ENCODE data around the gene GNAL. TPM values are rescaled to one million over a fixed set of nuclear protein-coding genes. Genes with fewer than 3 reads are reported as not detected.

The GNAL gene
- total and polyA plus RNA-seq, 2 of the 4 experiments (the other 2 are of a cell fraction), result 0.15 to 0.36 TPM

- H4K91ac ChIP-seq (ENCODE audit: insufficient read depth, low read depth, low read length), result peak overlapping the region; percentile 90
- WGBS, 2 experiments (ENCODE audit: extremely low coverage in 2 of 2, insufficient read length in 1 of 2), result 0% methylated on average over 8 of the region's 17 CpGs; no CpG with 5 or more reads in 1 of the 2 experiments
- H4K20me1 ChIP-seq (ENCODE audit: insufficient read depth, low read length), result no peaks in the 10 kb centered on the region
- H3K56ac ChIP-seq (ENCODE audit: extremely low read depth, insufficient read depth, low read length), result peak overlapping the region; percentile 75
- H2BK5ac ChIP-seq (ENCODE audit: low read depth, low read length, poor library complexity, severe bottlenecking), result peak overlapping the region; percentile 91
- H2BK120ac ChIP-seq (ENCODE audit: low read depth, low read length), result peak overlapping the region; percentile 88
- POLR2A ChIA-PET (ENCODE audit: unreplicated experiment), result interaction anchor here (0.6 kb wide), 1 partner anchor 145 kb away, joined by 6 read pairs; no protein-coding TSS in a partner anchor
- H3K23ac ChIP-seq (ENCODE audit: low read depth, low read length), result peak overlapping the region; percentile 85
- H3K79me1 ChIP-seq (ENCODE audit: low read depth in 1 of 2, low read length in 2 of 2), result peaks cover 0 to 19% of the 10 kb centered on the region in 2 experiments; a peak in 2 of 4 replicates
- dilution Hi-C loops (cut with HindIII; ENCODE audit: low sequenced_read_pairs, unreplicated experiment), result no loop called here
- in situ Hi-C loops (cut with MboI; ENCODE audit: low sequenced_read_pairs), result loop anchor here (10.0 kb wide), 1 partner anchor 435 kb away; no protein-coding TSS in a partner anchor
- peak overlapping the region; percentile 81 for H3K27ac ChIP-seq (ENCODE audit: insufficient read depth, low read length)
- H3K27me3 ChIP-seq (ENCODE audit: control insufficient read depth, insufficient read depth, low read length), result no peaks in the 10 kb centered on the region
- H3K36me3 ChIP-seq (ENCODE audit: control insufficient read depth, insufficient read depth, low read length), result no peaks in the 10 kb centered on the region; the same call in 1 of the 2 replicates
- H3K14ac ChIP-seq (replicated peaks; ENCODE audit: low read depth, low read length), result peak overlapping the region; percentile 72
- peak overlapping the region; percentile 83 for H3K4ac ChIP-seq (ENCODE audit: low read depth, low read length)
- peak overlapping the region; percentile 90 for H2BK20ac ChIP-seq (ENCODE audit: low read depth, low read length)
- H3K9ac ChIP-seq (ENCODE audit: low read depth, low read length), result peak overlapping the region; percentile 76
- H3K4me1 ChIP-seq (ENCODE audit: control insufficient read depth, insufficient read depth, low read length), result peaks cover 6% of the 10 kb centered on the region
- ATAC-seq (ENCODE audit: low read depth) (peak; percentile 50), DNase-seq (peak; percentile 96)
- BruUV-seq (replicated peaks), result no TSS peak
- peak overlapping the region; percentile 94 for H2AFZ ChIP-seq (replicated peaks; ENCODE audit: low read length, poor library complexity)
- no peaks in the 10 kb centered on the region for H3K9me3 ChIP-seq (ENCODE audit: control insufficient read depth, insufficient read depth, low read length)
- TF ChIP-seq BHLHE40 (IDR thresholded peaks at IDR 0.05; ENCODE audit: low read depth, low read length) (peak; percentile 55), FOS (IDR thresholded peaks at IDR 0.05; ENCODE audit: low read depth, low read length) (0 out of 2 replicates have a peak, but pooled peaks have one; percentile 49), POLR2A (IDR thresholded peaks at IDR 0.05; ENCODE audit: low read depth, low read length) (no peak; the same call in none of the 2 replicates), NFE2L2 (IDR thresholded peaks at IDR 0.05; ENCODE audit: low read depth, low read length) (peak; percentile 68), RAD21 (IDR thresholded peaks at IDR 0.05; ENCODE audit: low read length) (peak; percentile 25), MAZ (IDR thresholded peaks at IDR 0.05; ENCODE audit: borderline replicate concordance, low read depth, low read length) (peak; percentile 49), RCOR1 (IDR thresholded peaks at IDR 0.05; ENCODE audit: insufficient replicate concordance, low read length) (peak; percentile 91), CEBPB (IDR thresholded peaks at IDR 0.05; ENCODE audit: low read depth, low read length) (peak; percentile 90), MAFK (IDR thresholded peaks at IDR 0.05; ENCODE audit: low read depth, low read length) (no peak), MXI1 (IDR thresholded peaks at IDR 0.05; ENCODE audit: borderline replicate concordance, low read depth, low read length) (peak; percentile 90)
- peak overlapping the region; percentile 87 to 92 for H4K8ac ChIP-seq (ENCODE audit: low read depth in 2 of 2, low read length in 2 of 2)
- peak overlapping the region; percentile 84 for H3K18ac ChIP-seq (ENCODE audit: low read depth, low read length)
- H3K4me3 ChIP-seq (ENCODE audit: insufficient read depth, low read depth, low read length), result peak overlapping the region; percentile 83
- peak overlapping the region; percentile 44; the same call in 1 of the 2 replicates for H2AK5ac ChIP-seq (ENCODE audit: low read depth, low read length)
- peak overlapping the region; percentile 62; the same call in 1 of the 2 replicates for H4K5ac ChIP-seq (ENCODE audit: low read depth, low read length)
- intact Hi-C loops (cut with micrococcal nuclease), result loop anchor here (2.0 to 10.0 kb wide), 5 partner anchors 59 to 189 kb away; partner anchors contain the start of genes IMPA2 and MPPE1
- peak overlapping the region; percentile 80; the same call in 2 of the 3 replicates for H2BK15ac ChIP-seq (ENCODE audit: low read depth, low read length)
- CTCF ChIA-PET, result interaction anchor here (1.7 kb wide), 1 partner anchor 21 kb away, joined by 3 read pairs; no protein-coding TSS in a partner anchor
- H3K9me1 ChIP-seq (ENCODE audit: insufficient read depth, low read length), result no peaks in the 10 kb centered on the region
- peak overlapping the region; percentile 66 for H2AK9ac ChIP-seq (replicated peaks; ENCODE audit: low read depth, low read length, poor library complexity)
- peak overlapping the region; percentile 85 for H3K4me2 ChIP-seq (ENCODE audit: low read depth, low read length)
These were observed 161.0 kb downstream of the GNAL start for GRCh38 chr18:11849841-11850634.
